Tibial artery (tissue), 4 donors: ENCODE measurements around the gene GUCA2B.

ENCODE experiments used
- DNase-seq, 2 donors: peaks; one replicate each; pipeline ENCODE4 v3.0.0-alpha.2; 2019
- H3K27ac ChIP-seq, 2 donors: fragments of 200-600 bp; sonication (generic) in 1 of 2; 1 replicate in 1 of 2; 2 replicates in 1 of 2; pipeline ENCODE4 v1.5.1; 2018 to 2019; ENCODE audit warnings: mild to moderate bottlenecking in 1 of 2
- H3K27me3 ChIP-seq, 2 donors: fragments of 200-600 bp; sonication (generic) in 1 of 2; one replicate each; pipeline versions ENCODE4 v1.5.1 to v1.6.0; 2016 to 2019
- H3K36me3 ChIP-seq, 3 donors: fragments of 200-600 bp; sonication (generic) in 2 of 3; one replicate each; pipeline ENCODE4 v1.5.1; 2016 to 2019; ENCODE audit warnings: mild to moderate bottlenecking in 2 of 3
- H3K4me1 ChIP-seq, 4 donors: fragments of 200-600 bp; sonication (generic) in 2 of 4; 1 replicate in 3 of 4; 2 replicates in 1 of 4; pipeline ENCODE4 v1.5.1; 2016 to 2019
- H3K4me3 ChIP-seq, 2 donors: fragments of 200-600 bp; sonication (generic) in 1 of 2; 1 replicate in 1 of 2; 2 replicates in 1 of 2; pipeline ENCODE4 v1.5.1; 2018 to 2019; ENCODE audit warnings: mild to moderate bottlenecking in 2 of 2
- H3K9me3 ChIP-seq, 3 donors: fragments of 200-600 bp; sonication (generic) in 1 of 3; one replicate each; pipeline ENCODE4 v1.5.1; 2016 to 2019
- CTCF ChIP-seq, 2 experiments: fragments of 200-600 bp in 1 of 2; fragments of 450-650 bp in 1 of 2; IDR thresholded peaks; one replicate each; pipeline ENCODE4 v1.5.1; 2017 to 2019; ENCODE audit warnings: antibody characterized with exemption in 2 of 2, mild to moderate bottlenecking in 1 of 2, moderate library complexity in 1 of 2
- intact Hi-C: fragments of 100-400 bp; cut with DNase I; formaldehyde crosslinking; loops from one replicate; pipeline ENCODE4 v1.15.0; 2023; ENCODE audit warnings: low total_unique reads

Gene GUCA2B

GRCh38 chr1:42142894-42143675 lies 10.1 kb upstream of the GUCA2B start:
- no peaks in the 10 kb centered on the region for H3K36me3 ChIP-seq
- H3K9me3 ChIP-seq: no peaks in the 10 kb centered on the region
- no peak for DNase-seq
- no peak overlapping the region for H3K27ac ChIP-seq
- H3K27me3 ChIP-seq: peaks cover 0 to 62% of the 10 kb centered on the region in 2 donors
- intact Hi-C loops: no loop called here
- H3K4me1 ChIP-seq: no peaks in the 10 kb centered on the region
- no peak overlapping the region for H3K4me3 ChIP-seq
- TF ChIP-seq CTCF (IDR thresholded peaks at IDR 0.05): no peak

DNA sequence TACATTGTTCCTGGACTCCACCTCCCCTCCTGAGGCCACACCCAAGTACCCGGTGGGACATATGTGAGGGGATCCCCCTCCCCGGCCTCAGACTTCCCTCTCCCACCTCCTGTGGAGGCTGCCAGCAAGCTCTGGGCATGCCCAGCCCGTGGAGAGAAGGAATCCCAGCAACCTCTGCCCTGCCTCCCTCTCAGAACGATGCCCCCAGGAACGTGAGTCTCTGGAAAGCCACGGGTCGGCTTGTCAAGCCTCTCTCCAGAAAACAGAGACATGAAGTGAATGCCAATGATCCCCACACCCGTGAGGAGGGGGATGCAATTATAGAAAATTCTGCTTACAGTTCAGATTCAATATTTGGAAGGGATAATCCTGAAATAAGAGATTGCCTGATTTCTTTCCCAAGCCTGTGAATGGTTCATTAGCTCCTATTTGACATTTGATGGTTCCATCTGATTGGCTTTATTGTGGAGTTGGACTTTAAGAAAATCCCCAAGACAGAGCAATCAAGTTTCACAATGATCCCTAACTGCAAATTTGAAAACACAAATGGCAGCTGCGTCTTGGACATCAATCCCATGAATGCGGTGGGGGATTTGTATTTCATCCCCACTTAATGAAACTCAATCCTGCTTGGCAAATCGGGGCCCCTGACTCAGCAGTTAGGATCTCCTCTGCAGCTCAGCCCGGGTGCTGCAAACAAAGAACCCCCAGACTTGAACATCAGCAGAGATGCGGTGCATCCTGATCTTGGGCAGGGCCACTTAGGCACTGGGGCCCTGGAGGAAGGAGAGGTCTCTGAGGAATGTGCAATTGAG lies 9.1 kb upstream of the GUCA2B start:
- Histone ChIP-seq H3K36me3 (no peaks in the 10 kb centered on the region), H3K27ac (no peak overlapping the region), H3K4me3 (no peak overlapping the region), H3K9me3 (no peaks in the 10 kb centered on the region), H3K4me1 (no peaks in the 10 kb centered on the region), H3K27me3 (peaks cover 0 to 72% of the 10 kb centered on the region in 2 donors)
- no peak for DNase-seq
- TF ChIP-seq CTCF (IDR thresholded peaks at IDR 0.05): no peak
- intact Hi-C loops: no loop called here

DNA sequence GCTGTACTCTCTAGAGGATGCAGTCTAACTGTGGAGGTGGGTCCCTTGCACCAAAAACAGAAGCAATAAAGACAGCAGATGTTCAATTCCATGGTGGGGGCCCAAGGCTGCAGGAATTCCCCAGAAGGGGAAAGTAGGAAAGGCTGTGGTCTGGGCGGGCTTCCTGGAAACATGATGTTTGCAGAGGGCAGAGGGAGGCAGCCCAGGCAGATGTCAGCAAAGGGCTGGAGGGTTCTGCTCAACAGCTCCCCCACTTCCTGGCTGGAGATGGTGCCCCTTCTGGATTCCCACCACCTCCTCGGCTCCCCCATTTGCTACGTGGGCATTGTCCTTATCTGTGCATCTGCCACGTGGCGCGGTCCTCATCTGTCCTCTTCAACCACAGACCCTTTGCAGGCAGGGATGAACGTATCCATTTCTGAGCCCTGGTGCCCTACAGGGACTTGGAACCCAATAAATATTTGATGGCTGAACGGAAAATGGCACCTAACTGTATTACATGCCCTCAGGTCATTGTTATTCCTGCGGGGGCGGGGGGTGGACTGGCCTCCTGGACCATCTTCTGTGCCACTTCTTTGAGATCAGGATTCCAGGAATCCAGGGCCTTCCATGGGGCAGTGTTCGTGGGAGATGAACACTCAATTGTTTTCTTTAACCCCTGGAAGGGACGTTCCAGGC lies 8.4 kb upstream of the GUCA2B start:
- Histone ChIP-seq H3K27me3 (peaks cover 0 to 75% of the 10 kb centered on the region in 2 donors), H3K4me3 (no peak overlapping the region), H3K27ac (no peak overlapping the region), H3K4me1 (no peaks in the 10 kb centered on the region), H3K36me3 (no peaks in the 10 kb centered on the region), H3K9me3 (no peaks in the 10 kb centered on the region)
- TF ChIP-seq CTCF (IDR thresholded peaks at IDR 0.05): no peak
- intact Hi-C loops: no loop called here
- no peak for DNase-seq

DNA sequence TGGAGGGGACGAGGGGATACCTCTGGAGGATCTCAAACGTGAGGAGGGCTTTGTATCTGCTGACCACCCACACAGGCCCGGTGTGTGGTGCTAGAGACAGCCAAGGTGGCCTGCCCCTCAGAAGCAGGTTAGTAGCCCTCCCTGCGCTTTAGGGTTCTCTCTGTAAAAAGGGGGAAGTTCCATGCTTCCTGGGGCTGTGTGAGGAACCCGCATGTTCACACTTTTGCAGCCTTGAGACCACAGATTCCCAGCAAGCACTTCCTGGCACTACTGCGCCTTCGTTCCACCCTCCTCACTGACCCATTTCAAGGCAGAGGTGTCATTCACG lies 7.9 kb upstream of the GUCA2B start:
- H3K4me1 ChIP-seq: no peaks in the 10 kb centered on the region
- intact Hi-C loops: no loop called here
- no peaks in the 10 kb centered on the region for H3K36me3 ChIP-seq
- no peak for TF ChIP-seq CTCF (IDR thresholded peaks at IDR 0.05)
- no peak overlapping the region for H3K27ac ChIP-seq
- no peak for DNase-seq
- peaks cover 0 to 73% of the 10 kb centered on the region in 2 donors for H3K27me3 ChIP-seq
- H3K4me3 ChIP-seq: no peak overlapping the region
- H3K9me3 ChIP-seq: no peaks in the 10 kb centered on the region

DNA sequence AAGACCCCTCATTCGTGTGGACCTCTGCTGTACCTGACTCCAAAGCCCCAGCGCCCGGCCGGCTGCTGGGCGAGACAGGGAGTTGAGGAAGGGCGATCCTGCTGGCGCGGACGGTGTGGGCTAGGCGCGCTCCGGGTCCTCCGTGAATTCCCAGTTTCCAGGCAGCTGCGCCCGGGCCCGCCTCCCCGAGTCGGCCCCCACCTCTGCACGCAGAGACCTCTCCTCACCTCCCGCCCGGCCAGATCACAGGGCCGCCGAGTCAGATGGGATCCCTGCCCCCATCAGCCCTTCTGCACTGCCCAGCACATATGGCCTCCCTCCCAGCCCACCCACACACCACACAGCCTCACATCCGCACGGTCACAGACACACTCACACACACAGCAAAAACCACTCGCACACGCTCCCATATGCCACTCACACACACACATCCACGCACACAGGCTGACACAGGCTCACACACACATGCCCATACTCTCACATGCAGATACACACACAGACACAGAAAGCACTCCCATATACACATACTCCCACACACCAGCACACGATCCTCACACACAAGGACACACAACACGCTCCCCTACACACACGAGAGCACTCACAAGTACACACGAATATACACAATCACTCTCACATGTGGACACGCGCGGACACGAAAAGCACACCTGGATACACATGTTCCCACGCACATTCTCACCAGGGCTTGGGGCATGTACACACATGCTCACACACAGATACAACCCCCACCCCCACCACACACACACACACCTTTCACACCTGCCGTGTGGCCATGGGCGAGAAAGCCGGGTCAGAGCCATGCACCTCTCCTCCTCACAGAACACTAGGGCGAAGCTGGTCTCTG lies 7.2 kb upstream of the GUCA2B start:
- no peaks in the 10 kb centered on the region for H3K4me1 ChIP-seq
- no peak overlapping the region for H3K4me3 ChIP-seq
- no peak for DNase-seq
- H3K27ac ChIP-seq: no peak overlapping the region
- no peaks in the 10 kb centered on the region for H3K36me3 ChIP-seq
- intact Hi-C loops: no loop called here
- no peak for TF ChIP-seq CTCF (IDR thresholded peaks at IDR 0.05)
- H3K9me3 ChIP-seq: no peaks in the 10 kb centered on the region
- peaks cover 0 to 77% of the 10 kb centered on the region in 2 donors for H3K27me3 ChIP-seq
